Esophagus squamous epithelium (tissue), 5 donors: Measurements from ENCODE around the gene MGAM2. TPM values are rescaled to one million over a fixed set of nuclear protein-coding genes. Genes with fewer than 3 reads are reported as not detected.

Experiments used
- DNase-seq: peaks from one replicate; lab custom pipeline; 2025; lab: John Stamatoyannopoulos, UW
- H3K27ac ChIP-seq, 4 donors: fragments of 200-600 bp; sonication (generic); one replicate each; pipeline ENCODE4 v1.5.1; 2016 to 2019; ENCODE audit warnings: mild to moderate bottlenecking in 1 of 4
- H3K27me3 ChIP-seq, 4 donors: fragments of 200-600 bp; sonication (generic); 1 replicate in 3 of 4; 2 replicates in 1 of 4; pipeline versions ENCODE4 v1.5.1 to v1.6.0; 2017 to 2021; ENCODE audit warnings: antibody characterized with exemption in 1 of 4
- H3K36me3 ChIP-seq, 3 donors: fragments of 200-600 bp; sonication (generic); one replicate each; pipeline ENCODE4 v1.5.1; 2016 to 2019
- H3K4me1 ChIP-seq, 3 donors: fragments of 200-600 bp; sonication (generic); one replicate each; pipeline ENCODE4 v1.5.1; 2017 to 2019
- H3K4me3 ChIP-seq, 4 donors: fragments of 200-600 bp; sonication (generic); 1 replicate in 3 of 4; 2 replicates in 1 of 4; pipeline ENCODE4 v1.5.1; 2016 to 2019; ENCODE audit warnings: mild to moderate bottlenecking in 2 of 4, moderate library complexity in 1 of 4
- H3K9me3 ChIP-seq, 3 donors: fragments of 200-600 bp; sonication (generic); one replicate each; pipeline ENCODE4 v1.5.1; 2016 to 2019
- POLR2A ChIP-seq, 4 donors: fragments of 450-650 bp; IDR thresholded peaks; one replicate each; pipeline ENCODE4 v1.6.1; 2017; ENCODE audit warnings: antibody characterized with exemption in 4 of 4, mild to moderate bottlenecking in 4 of 4, moderate library complexity in 3 of 4
- WGBS, 2 donors: methylation state at CpG; one replicate each; pipeline ENCODE4 v1.1.5; 2018; 5-methylcytosine and 5-hydroxymethylcytosine counted together
- intact Hi-C: fragments of 100-400 bp; cut with DNase I; formaldehyde crosslinking; loops from one replicate; pipeline ENCODE4 v1.15.0; 2022
- total RNA-seq, 4 donors: library from RNA; depleted of rRNA; stranded (reverse); fragments of >200 nt; gene quantifications; one replicate each; pipeline ENCODE4 v1.1.0, GENCODE V29; 2016
- TF ChIP-seq, protein P1 (sequence below), 6 experiments: fragments of 450-650 bp in 4 of 6; fragments of 200-600 bp in 2 of 6; sonication (generic) in 2 of 6; IDR thresholded peaks; one replicate each; pipeline ENCODE4 v1.5.1; 2016 to 2019; ENCODE audit warnings: antibody characterized with exemption in 6 of 6, mild to moderate bottlenecking in 4 of 6, moderate library complexity in 4 of 6
- donor health status: DM: yes; HTN: yes; CAD: no.

Gene MGAM2
- total RNA-seq, 4 donors from 2014 or later: 0.04 TPM; not detected in 3

DNA sequence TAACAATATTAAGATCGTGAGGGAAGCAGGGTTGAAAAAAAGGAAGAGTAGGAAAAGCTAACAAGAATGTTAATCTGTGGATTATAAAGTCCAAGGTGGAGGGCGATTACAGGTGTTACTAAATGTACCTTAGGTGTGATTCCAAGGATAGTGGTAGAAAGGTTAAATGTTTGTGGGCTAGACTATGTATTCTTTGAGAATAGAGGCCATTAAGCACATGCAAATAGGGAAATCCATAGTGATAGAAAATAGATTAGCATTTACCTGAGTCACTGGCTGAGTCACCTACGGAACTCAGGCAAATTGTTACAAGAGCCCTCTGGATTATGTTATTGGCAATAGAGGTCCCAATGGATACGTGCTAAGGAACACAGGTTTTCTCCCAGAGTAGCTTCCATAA is 9.0 kb downstream of the MGAM2 start:
- intact Hi-C loops: no loop called here
- H3K4me3 ChIP-seq: no peak overlapping the region
- no peak for DNase-seq
- H3K9me3 ChIP-seq: no peaks in the 10 kb centered on the region
- H3K36me3 ChIP-seq: no peaks in the 10 kb centered on the region
- 33 to 52% methylated on average over 4 of the region's 4 CpGs for WGBS, 2 donors
- no peak for TF ChIP-seq POLR2A (IDR thresholded peaks at IDR 0.05)
- TF ChIP-seq, protein P1, sequence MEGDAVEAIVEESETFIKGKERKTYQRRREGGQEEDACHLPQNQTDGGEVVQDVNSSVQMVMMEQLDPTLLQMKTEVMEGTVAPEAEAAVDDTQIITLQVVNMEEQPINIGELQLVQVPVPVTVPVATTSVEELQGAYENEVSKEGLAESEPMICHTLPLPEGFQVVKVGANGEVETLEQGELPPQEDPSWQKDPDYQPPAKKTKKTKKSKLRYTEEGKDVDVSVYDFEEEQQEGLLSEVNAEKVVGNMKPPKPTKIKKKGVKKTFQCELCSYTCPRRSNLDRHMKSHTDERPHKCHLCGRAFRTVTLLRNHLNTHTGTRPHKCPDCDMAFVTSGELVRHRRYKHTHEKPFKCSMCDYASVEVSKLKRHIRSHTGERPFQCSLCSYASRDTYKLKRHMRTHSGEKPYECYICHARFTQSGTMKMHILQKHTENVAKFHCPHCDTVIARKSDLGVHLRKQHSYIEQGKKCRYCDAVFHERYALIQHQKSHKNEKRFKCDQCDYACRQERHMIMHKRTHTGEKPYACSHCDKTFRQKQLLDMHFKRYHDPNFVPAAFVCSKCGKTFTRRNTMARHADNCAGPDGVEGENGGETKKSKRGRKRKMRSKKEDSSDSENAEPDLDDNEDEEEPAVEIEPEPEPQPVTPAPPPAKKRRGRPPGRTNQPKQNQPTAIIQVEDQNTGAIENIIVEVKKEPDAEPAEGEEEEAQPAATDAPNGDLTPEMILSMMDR (IDR thresholded peaks at IDR 0.05): no peak
- no peaks in the 10 kb centered on the region for H3K27me3 ChIP-seq
- no peak overlapping the region for H3K27ac ChIP-seq
- no peaks in the 10 kb centered on the region for H3K4me1 ChIP-seq

DNA sequence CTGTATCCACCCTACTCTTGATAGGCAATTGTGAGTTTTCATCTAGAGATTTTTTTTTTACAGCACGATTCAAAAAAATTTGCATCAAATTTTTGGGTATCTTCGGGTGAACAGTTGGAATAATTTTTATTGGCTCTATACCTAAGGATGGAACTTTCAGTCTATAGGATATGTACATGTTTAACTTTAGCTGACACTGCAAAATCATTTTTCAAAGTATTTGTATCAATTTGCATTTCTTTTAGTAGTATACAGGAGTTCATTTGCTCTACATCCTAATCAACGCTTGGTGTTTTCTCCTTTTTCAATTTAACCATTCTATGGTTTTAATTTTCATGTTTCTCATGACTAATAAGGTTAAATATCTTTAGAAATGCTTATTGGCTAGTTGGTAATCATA is 11.7 kb downstream of the MGAM2 start:
- TF ChIP-seq POLR2A (IDR thresholded peaks at IDR 0.05): no peak
- TF ChIP-seq, protein P1 (IDR thresholded peaks at IDR 0.05): no peak
- intact Hi-C loops: no loop called here
- Histone ChIP-seq H3K4me1 (no peaks in the 10 kb centered on the region), H3K36me3 (no peaks in the 10 kb centered on the region), H3K27ac (no peak overlapping the region), H3K4me3 (no peak overlapping the region), H3K9me3 (no peaks in the 10 kb centered on the region), H3K27me3 (no peaks in the 10 kb centered on the region)
- DNase-seq: no peak
- WGBS, 2 donors: 80 to 81% methylated on average over 3 of the region's 3 CpGs

DNA sequence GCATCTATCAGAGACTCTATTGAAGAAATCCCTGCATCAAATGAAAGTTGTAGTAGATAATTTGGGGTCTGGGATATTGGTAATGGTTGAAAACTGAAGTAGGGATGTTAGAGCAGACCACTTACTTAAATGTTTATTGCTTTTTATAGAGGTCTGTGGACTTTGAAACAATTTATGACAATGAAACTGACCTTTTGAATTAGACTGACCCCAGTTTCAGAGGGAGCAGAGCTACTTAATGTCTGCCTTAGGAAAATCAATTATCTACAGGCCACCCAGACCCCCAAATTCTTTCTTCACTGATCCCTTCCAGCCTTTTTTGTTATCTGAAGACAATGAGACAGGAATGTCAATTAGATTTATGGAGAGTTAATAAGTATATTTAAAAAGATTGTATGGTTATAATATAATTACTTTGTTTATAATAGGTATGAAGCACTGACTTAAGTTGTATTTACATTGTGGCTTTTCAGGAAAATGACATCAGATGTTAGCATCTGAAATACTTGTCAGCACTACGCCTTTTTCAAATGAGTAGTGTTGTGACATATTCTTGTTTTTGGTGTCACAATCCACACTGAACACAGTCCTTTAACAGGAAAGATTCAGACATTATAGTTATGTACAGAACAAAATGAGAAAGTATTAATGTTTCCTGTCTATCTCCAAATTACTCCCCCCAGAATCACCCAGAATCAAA is 13.9 kb downstream of the MGAM2 start:
- no peaks in the 10 kb centered on the region for H3K27me3 ChIP-seq
- H3K4me3 ChIP-seq: no peak overlapping the region
- DNase-seq: no peak
- WGBS, 2 donors: 41 to 48% methylated on average over 1 of the region's 1 CpG
- H3K36me3 ChIP-seq: no peaks in the 10 kb centered on the region
- intact Hi-C loops: no loop called here
- no peaks in the 10 kb centered on the region for H3K4me1 ChIP-seq
- no peaks in the 10 kb centered on the region for H3K9me3 ChIP-seq
- H3K27ac ChIP-seq: no peak overlapping the region
- TF ChIP-seq, protein P1 (IDR thresholded peaks at IDR 0.05): no peak
- no peak for TF ChIP-seq POLR2A (IDR thresholded peaks at IDR 0.05)

DNA sequence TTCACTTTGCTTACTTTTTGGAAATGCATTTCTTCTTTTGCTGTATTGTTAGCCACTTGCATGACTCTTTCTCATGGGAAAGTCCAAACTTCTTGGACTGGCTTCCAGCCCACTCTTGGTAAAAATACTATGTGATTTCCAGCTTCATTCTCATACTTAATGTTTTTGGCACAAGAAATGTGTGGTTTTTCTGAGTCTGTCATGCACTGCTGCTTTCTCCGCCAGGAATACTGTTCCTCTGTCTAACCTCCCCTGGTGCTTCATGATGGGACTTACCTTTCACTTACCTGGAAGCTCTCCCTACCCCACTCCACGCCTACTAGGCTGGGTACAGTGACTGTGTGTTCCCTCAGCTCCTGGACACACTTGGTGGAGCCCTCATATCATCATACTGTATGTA is 18.7 kb downstream of the MGAM2 start:
- no peaks in the 10 kb centered on the region for H3K36me3 ChIP-seq
- H3K9me3 ChIP-seq: no peaks in the 10 kb centered on the region
- 41 to 56% methylated on average over 2 of the region's 2 CpGs for WGBS, 2 donors
- H3K27me3 ChIP-seq: no peaks in the 10 kb centered on the region
- intact Hi-C loops: no loop called here
- no peak overlapping the region for H3K27ac ChIP-seq
- DNase-seq: no peak
- H3K4me3 ChIP-seq: no peak overlapping the region
- no peaks in the 10 kb centered on the region for H3K4me1 ChIP-seq
- TF ChIP-seq, protein P1 (IDR thresholded peaks at IDR 0.05): no peak
- no peak for TF ChIP-seq POLR2A (IDR thresholded peaks at IDR 0.05)

DNA sequence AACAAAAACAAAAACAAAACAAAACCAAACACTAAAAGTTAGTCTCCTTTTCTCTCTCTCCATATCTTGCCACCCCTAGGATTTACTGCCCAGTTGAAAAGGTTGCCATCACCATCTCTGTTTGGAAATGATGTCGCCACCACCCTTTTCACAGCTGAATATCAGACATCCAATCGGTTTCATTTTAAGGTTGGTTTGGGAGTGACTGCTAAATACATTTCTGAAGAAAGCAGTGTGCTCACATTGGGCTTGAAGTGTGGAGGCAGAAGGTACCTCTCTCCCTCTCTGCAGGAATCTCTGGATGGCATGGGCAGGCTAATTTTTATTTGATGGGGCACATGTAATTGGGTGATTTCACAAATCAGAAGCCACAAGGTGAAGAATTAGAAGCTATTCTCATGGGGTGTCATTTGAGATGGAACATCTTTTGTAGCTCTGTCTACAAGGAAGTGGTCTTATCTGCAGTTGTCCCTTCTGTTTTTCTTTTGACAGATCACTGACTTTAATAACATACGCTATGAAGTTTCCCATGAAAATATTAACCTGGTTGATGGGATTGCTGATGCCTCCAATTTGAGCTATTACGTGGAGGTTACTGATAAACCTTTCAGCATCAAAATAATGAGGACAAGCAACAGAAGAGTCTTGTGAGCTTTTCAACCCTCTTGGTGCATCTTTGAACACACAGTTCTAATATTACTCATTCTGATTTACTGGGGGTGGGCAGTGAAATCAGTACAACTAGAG is 20.1 kb downstream of the MGAM2 start:
- H3K4me1 ChIP-seq: no peaks in the 10 kb centered on the region

More for the DNA sequence above, 20.1 kb downstream of the MGAM2 start:
- no peaks in the 10 kb centered on the region for H3K36me3 ChIP-seq
- 85 to 94% methylated on average over 4 of the region's 4 CpGs for WGBS, 2 donors
- no peak for DNase-seq
- no peak overlapping the region for H3K27ac ChIP-seq
- no peaks in the 10 kb centered on the region for H3K9me3 ChIP-seq
- no peaks in the 10 kb centered on the region for H3K27me3 ChIP-seq
- TF ChIP-seq, protein P1 (IDR thresholded peaks at IDR 0.05): no peak
- no peak for TF ChIP-seq POLR2A (IDR thresholded peaks at IDR 0.05)
- intact Hi-C loops: no loop called here
- H3K4me3 ChIP-seq: no peak overlapping the region
